ENCODE data around the gene MGRN1.

GRCh38 chr16:4689091-4689671, 64.6 kb downstream of the MGRN1 start:
- TF ChIP-seq POLR2A (IDR thresholded peaks at IDR 0.05; ENCODE audit: low read depth, low read length) (no peak), EZH2 (IDR thresholded peaks at IDR 0.05; ENCODE audit: borderline replicate concordance, low read depth, low read length, severe bottlenecking) (no peak)

Measured in endothelial cell of umbilical vein (primary cell).